ENCODE data around the gene POGLUT2. TPM values are rescaled to one million over a fixed set of nuclear protein-coding genes. Genes with fewer than 3 reads are reported as not detected.

POGLUT2 gene
- total RNA-seq = 1 to 10 TPM; 7.2 to 8.1 TPM

DNA sequence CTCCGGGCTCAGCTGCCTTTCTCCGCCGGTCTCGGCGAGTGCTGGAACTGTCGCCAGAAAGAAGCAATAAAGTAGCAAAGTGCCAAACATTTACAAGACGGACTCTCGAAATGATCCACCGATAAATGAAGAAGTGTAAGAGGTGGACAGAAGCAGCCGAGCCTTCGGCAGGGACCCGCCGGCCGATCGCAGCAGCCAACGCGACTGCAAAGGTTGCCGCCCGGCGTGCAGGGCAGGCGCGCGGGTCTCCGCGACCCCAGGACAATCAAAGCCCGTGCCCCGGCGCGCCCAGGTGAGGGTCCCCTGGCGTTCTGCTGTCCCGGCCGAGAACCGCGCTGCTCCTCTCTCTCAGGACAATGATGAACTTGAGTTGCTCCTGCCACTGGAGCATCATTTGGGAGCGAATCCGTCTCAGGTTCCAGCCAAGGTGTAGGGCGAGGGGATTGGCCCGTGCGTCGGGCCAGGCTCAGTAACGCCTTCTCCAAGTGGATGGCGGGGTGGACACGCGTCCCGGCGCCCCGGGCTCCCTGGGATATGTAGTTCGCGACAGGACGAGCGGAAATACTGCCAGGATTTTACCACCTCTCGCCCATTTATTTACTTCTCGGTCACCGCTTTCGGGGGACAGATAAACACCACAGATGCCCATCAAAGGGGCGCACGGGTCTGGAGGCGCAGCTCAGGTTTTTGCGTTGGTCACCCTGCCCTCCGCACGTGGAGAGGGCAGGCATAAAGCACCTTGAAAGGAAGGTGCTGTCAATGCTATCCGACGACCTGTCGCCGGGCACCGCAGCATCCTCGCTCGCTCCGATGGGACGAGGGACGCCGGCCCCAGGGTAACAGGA, at the start of gene POGLUT2, which contains the start of gene BIVM:
Gene POGLUT2 (minus strand): TSS at position 396 of the 845 bp plus-strand sequence. CDS start 306 bp downstream, at position 90.
Gene BIVM (plus strand): TSS at position 539 of the 845 bp plus-strand sequence. CDS start 8,149 bp downstream, outside the sequence.
- peaks cover 6% of the 10 kb centered on the region for H3K27me3 Mint-ChIP-seq

DNA sequence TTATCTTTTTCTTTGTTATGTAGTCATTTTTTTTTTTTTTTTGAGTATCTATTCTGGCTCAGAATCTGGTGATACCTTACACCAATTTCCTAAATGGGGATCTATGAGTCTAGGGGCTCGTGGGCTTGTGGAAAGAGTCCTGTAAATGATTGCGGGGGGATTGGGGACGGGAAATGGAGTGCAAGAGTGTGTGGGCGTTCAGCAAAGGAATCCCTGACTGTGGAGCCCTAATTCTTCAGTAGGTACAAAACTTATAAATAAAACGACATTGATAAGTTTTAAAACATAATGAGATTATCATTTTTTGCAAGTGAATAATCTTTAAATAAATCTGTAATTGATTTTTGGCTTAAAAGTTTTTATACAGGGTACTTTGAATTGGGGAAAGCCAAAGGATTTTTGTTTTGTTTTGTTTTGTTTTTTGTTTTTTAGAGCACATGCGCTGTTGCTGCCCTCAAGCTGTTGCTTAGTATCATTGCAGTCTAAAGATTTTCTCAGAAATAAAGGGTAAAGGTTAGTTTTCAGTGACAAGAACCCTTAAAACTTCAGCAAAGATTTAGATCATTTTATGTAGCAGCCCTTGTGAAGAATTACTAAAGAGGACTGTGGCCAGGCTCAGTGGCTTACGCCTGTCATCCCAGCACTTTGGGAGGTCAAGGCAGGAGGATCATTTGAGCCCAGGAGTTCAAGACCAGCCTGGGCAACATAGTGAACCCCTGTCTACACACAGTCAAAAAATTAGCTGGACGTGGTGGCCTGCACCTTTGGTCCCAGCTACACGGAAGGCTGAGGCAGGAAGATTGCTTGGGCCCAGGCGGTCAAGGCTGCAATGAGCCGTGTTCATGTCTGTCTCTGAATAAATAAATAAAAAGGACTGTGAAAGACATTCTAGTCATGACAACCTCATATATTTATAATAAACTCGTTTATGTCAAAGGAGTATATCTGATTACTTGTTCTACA, 48.8 kb upstream of the POGLUT2 start:
- no peak for DNase-seq
- Mint-ChIP-seq H3K4me1 (peaks cover 33% of the 10 kb centered on the region), H3K9me3 (no peaks in the 10 kb centered on the region), H3K36me3 (peaks cover 14% of the 10 kb centered on the region), H3K27me3 (no peaks in the 10 kb centered on the region), H3K27ac (peak overlapping the region; percentile 94), H3K4me3 (peak overlapping the region; percentile 89)

More for the DNA sequence above, at the start of gene POGLUT2, which contains the start of gene BIVM:
- Mint-ChIP-seq H3K27ac (peak within 1 kb of the TSS; percentile 78), H3K4me1 (peaks cover 28% of the 10 kb centered on the region), H3K9me3 (no peaks in the 10 kb centered on the region), H3K36me3 (peaks cover 13% of the 10 kb centered on the region), H3K4me3 (peak within 1 kb of the TSS; percentile 92)
- peak; percentile 89 for DNase-seq

DNA sequence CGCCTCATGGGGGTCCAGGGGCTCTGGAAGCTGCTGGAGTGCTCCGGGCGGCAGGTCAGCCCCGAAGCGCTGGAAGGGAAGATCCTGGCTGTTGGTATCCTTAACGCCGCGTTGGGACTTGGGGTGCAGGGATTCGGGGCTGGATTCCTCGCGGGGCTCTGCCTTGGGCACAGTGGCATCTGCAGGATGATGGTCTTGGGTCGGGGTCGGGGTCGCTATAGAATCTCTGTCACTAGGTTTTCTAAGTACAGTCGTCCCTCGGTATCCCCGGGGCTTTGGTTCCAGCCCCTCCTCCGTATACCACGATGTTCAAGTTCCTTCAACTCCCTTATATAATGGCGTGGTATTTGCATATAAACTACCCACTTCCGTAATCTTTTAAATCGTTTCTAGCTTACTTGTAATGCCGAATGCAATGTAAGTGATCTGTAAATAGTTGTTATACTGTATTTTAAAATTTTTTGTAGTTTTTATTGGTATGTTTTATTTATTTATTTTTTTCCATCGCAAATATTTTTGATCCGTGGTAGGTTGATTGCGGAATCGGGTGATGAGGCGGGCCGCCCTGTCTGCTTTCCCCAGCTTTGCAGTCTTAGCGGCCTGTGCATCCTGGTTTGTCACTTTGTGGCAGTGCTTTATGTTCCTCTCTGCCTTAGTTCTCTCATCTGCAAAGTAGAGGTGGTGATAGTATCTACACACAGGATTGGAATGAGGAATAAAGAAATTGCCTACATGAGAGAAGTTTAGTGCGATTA, 47.7 kb upstream of the POGLUT2 start:
- H3K27me3 Mint-ChIP-seq = no peaks in the 10 kb centered on the region
- H3K4me1 Mint-ChIP-seq = peaks cover 26% of the 10 kb centered on the region
- DNase-seq = peak; percentile 42
- no peaks in the 10 kb centered on the region for H3K9me3 Mint-ChIP-seq
- peak overlapping the region; percentile 94 for H3K27ac Mint-ChIP-seq
- H3K36me3 Mint-ChIP-seq = peaks cover 13% of the 10 kb centered on the region
- peak overlapping the region; percentile 89 for H3K4me3 Mint-ChIP-seq

DNA sequence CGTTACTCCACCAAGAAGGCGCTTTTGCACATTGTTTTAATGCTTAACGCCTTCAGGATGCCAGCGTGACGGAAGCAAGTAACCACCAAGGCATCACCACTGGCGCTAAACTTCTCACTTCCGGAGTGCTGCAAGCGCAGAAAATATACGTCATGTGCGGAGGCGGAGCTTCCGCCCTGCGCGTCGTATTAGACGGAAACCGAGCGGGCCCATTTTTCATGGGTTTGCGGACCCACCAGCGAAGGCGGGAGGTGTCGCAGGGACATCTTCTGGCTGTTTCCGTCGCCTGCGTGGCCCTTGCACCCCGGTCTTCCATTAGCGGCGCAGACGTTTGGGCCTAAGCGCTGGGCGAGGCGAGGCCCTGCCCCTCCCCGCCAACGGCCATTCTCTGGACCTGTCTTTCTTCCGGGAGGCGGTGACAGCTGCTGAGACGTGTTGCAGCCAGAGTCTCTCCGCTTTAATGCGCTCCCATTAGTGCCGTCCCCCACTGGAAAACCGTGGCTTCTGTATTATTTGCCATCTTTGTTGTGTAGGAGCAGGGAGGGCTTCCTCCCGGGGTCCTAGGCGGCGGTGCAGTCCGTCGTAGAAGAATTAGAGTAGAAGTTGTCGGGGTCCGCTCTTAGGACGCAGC, 47.0 kb upstream of the POGLUT2 start, which contains the start of gene ERCC5:
Gene ERCC5 (plus strand): TSS at position 403 of the 631 bp plus-strand sequence. CDS start 235 bp downstream, outside the sequence.
- Mint-ChIP-seq H3K27ac (peak within 1 kb of the TSS; percentile 94), H3K4me3 (peak within 1 kb of the TSS; percentile 89)

DNA sequence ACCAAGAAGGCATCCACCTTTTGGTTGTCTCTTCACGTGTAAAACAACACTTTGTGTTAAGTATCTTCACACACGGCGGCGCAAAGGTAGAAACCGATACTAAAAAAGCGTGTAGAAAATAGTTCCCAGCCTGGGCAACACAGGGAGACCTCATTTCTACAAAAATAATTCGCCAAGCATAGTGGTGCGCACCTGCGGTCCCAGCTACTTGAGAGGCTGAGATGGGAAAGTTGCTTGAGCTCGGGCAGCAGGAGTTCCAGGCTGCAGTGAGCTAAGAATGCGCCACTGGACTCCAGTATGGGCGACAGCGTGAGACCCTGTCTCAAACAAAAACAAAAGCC, 46.5 kb upstream of the POGLUT2 start:
- peak overlapping the region; percentile 94 for H3K27ac Mint-ChIP-seq
- peaks cover 10% of the 10 kb centered on the region for H3K36me3 Mint-ChIP-seq
- DNase-seq = no peak
- H3K27me3 Mint-ChIP-seq = no peaks in the 10 kb centered on the region
- peak overlapping the region; percentile 89 for H3K4me3 Mint-ChIP-seq
- H3K4me1 Mint-ChIP-seq = peaks cover 22% of the 10 kb centered on the region
- no peaks in the 10 kb centered on the region for H3K9me3 Mint-ChIP-seq

More for the DNA sequence above, 47.0 kb upstream of the POGLUT2 start, which contains the start of gene ERCC5:
- H3K4me1 Mint-ChIP-seq = peaks cover 26% of the 10 kb centered on the region
- no peaks in the 10 kb centered on the region for H3K9me3 Mint-ChIP-seq
- H3K36me3 Mint-ChIP-seq = peaks cover 13% of the 10 kb centered on the region
- H3K27me3 Mint-ChIP-seq = no peaks in the 10 kb centered on the region
- peak; percentile 92 for DNase-seq

DNA sequence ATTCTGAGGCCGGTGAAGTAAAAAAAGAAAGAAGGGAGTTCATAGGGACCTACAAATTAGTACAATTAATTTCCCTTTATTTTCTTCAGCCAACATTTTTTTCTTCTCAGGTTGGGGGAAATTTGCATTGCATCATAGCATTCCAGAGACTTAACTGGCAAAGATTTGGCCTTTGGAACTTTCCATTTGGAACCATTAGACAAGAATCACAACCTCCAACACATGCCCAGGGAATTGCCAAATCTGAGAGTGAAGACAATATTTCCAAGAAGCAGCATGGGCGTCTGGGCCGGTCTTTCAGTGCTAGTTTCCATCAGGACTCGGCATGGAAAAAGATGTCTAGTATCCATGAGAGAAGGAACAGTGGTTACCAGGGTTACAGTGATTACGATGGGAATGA, 40.7 kb upstream of the POGLUT2 start:
- peaks cover 19% of the 10 kb centered on the region for H3K36me3 Mint-ChIP-seq
- H3K4me3 Mint-ChIP-seq = no peak overlapping the region
- H3K27ac Mint-ChIP-seq = no peak overlapping the region
- H3K27me3 Mint-ChIP-seq = no peaks in the 10 kb centered on the region
- H3K4me1 Mint-ChIP-seq = peaks cover 2% of the 10 kb centered on the region
- no peak for DNase-seq
- no peaks in the 10 kb centered on the region for H3K9me3 Mint-ChIP-seq

DNA sequence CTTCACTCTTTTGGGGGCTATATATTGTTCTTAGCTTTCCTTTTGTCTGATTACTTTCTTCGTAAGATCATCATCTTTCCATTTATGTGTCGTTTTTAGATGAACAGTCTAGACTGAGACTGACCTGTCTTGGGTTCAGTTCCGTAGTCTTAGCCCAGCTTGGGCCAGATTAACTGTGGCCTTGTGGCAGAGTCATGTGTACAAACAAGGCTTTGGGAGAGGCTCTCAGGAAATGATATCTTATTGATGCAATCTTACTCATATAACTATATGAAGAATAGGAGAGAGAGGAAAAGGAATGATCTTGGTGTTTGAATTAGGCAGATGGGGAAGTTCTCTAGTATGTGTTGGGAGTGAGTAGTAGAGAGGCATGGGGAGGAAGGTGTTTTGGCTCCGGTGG, 40.2 kb upstream of the POGLUT2 start:
- no peak overlapping the region for H3K27ac Mint-ChIP-seq
- no peak overlapping the region for H3K4me3 Mint-ChIP-seq
- peaks cover 21% of the 10 kb centered on the region for H3K36me3 Mint-ChIP-seq
- DNase-seq = no peak
- no peaks in the 10 kb centered on the region for H3K27me3 Mint-ChIP-seq
- no peaks in the 10 kb centered on the region for H3K9me3 Mint-ChIP-seq
- H3K4me1 Mint-ChIP-seq = no peaks in the 10 kb centered on the region

DNA sequence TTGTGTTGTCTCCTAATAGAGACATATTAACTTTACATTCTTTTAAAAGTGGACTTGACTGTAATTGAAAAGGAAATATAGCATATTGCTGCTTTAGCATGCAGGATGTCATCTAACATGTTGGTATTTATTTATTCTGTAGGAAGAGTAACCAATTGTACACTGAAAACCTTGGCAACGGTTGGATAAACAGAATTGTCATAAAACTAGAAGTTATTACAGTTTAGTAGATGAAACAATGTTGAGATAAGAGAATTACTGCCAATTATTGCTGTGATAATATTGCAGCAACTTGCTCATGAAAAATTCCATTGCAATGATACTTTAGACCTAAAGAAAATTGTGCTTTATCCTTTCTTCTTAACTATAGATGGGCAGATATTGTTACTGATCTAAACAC, 39.5 kb upstream of the POGLUT2 start:
- Mint-ChIP-seq H3K36me3 (peaks cover 20% of the 10 kb centered on the region), H3K27ac (no peak overlapping the region), H3K4me3 (no peak overlapping the region), H3K27me3 (no peaks in the 10 kb centered on the region), H3K9me3 (no peaks in the 10 kb centered on the region), H3K4me1 (no peaks in the 10 kb centered on the region)
- DNase-seq = no peak

DNA sequence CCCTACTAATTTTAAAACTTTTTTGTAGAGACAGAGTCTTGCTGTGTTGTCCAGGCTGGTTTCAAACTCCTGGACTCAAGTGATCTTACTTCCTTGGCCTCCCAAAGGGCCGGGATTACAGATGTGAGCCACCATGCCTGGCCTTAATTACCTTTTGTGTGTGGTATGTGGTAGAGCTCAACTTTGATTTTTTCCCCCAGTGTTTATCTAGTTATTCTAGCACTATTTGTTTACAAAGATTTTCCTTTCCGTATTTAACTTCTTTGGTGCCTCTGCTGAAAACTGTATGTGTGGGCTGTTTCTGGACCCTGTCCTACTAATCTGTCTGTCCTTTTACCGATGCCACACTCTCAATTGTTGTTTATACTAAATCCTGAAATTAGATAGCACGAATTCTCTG, 37.7 kb upstream of the POGLUT2 start:
- Mint-ChIP-seq H3K4me1 (no peaks in the 10 kb centered on the region), H3K36me3 (peaks cover 20% of the 10 kb centered on the region), H3K27ac (no peak overlapping the region), H3K4me3 (no peak overlapping the region), H3K27me3 (no peaks in the 10 kb centered on the region), H3K9me3 (no peaks in the 10 kb centered on the region)
- no peak for DNase-seq

DNA sequence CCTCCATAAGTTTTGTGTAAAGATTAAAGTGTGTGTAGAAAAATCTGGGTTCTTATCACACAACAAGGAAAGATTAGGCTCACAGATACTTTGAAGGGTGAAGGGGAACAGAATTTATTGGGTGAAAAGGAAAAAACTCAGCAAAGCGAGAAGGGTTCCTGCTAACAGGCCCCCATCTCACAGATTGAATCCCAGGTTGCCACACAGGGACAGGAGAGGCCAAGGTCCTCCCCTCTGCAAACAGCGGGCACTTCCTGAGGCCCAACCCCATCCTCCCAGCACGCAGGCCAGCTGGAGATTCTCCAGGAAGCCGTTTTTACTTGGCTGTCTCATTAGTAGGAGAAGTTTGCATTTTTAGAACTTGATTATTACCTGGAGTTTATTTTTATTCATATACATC, 31.9 kb upstream of the POGLUT2 start:
- H3K9me3 Mint-ChIP-seq = no peaks in the 10 kb centered on the region
- DNase-seq = no peak
- H3K27me3 Mint-ChIP-seq = no peaks in the 10 kb centered on the region
- H3K4me1 Mint-ChIP-seq = no peaks in the 10 kb centered on the region
- H3K4me3 Mint-ChIP-seq = no peak overlapping the region
- H3K27ac Mint-ChIP-seq = no peak overlapping the region
- H3K36me3 Mint-ChIP-seq = peaks cover 11% of the 10 kb centered on the region

DNA sequence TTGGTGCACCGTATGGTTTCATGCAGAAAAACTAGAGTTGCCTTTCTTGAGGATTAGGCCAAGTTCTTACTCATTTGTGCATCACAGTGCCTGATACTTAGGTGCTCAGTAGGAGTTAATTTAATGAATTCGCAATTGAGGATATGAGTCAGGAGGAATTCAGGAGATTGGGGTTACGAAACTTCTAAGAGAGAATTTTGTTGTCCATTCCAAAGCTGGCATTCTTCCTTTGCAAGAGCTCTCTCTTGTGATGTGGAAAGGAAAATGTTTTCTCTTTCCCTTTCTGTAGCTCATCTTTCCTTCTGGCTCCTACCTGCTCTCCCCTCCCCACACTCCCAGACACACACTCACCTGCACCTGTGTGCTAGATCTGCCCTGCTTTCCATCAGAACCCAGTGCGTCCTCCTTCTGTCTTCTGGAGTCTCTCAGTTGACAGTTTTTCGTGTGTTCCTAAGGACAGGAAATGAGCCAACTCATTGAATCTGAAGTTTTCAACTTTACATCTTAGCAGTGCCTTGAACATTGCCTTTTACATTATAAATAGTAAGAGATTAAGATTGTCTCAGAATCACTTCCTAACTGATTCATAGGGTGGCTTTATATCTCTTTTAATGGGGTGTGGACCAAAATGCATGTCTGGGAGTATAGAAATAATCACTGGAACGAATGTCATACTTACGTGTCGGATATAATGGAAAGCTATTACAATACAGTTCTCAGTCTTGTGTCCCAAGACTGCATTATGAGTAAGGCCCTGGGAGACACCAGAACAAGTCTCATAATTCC, 27.3 kb upstream of the POGLUT2 start:
- DNase-seq = no peak
- no peaks in the 10 kb centered on the region for H3K4me1 Mint-ChIP-seq
- no peak overlapping the region for H3K4me3 Mint-ChIP-seq
- peaks cover 20% of the 10 kb centered on the region for H3K36me3 Mint-ChIP-seq
- no peaks in the 10 kb centered on the region for H3K9me3 Mint-ChIP-seq
- no peaks in the 10 kb centered on the region for H3K27me3 Mint-ChIP-seq
- H3K27ac Mint-ChIP-seq = no peak overlapping the region

DNA sequence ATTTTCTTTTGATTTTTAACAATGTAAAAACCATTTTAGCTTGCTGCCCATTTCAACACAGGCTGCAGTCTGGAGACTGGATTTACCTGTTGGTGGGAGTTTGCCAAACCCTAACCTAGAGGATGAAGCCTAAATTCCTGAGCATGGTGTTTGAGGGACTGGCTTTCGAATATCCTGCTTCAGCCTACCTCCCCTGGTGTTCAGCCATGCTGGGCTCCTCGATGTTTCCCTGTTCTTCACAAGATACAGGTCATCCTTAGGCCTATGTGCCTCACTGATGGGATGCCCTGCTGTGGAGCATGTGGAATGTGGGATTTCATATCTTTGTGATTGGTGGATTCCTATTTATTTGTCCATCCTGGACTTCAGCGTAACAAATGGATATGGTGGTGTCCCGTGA, 26.6 kb upstream of the POGLUT2 start:
- H3K36me3 Mint-ChIP-seq = peaks cover 22% of the 10 kb centered on the region
- no peak overlapping the region for H3K4me3 Mint-ChIP-seq
- no peak for DNase-seq
- H3K9me3 Mint-ChIP-seq = no peaks in the 10 kb centered on the region
- no peaks in the 10 kb centered on the region for H3K27me3 Mint-ChIP-seq
- no peak overlapping the region for H3K27ac Mint-ChIP-seq
- H3K4me1 Mint-ChIP-seq = no peaks in the 10 kb centered on the region

DNA sequence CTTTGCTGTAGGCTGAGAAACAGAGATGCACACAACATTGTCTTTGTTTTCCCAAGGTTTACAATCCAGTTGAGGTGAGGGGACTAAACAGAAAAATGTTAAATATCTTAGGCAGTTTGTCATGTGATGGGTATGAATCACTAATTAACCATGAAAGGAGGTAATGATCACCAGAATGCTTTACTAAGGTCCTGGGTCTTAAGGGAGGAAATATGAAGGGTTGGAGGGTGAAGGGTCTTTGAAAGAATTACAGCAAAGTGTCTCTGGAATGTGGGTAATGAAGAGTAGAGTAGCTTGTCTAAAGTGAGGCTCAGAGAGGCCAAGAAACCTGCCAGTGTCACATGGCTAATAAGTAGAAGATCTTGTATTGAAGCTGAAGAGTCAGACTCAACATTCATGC, 19.1 kb upstream of the POGLUT2 start:
- H3K4me3 Mint-ChIP-seq = no peak overlapping the region
- peaks cover 14% of the 10 kb centered on the region for H3K4me1 Mint-ChIP-seq
- H3K9me3 Mint-ChIP-seq = no peaks in the 10 kb centered on the region
- no peaks in the 10 kb centered on the region for H3K27me3 Mint-ChIP-seq
- H3K36me3 Mint-ChIP-seq = peaks cover 24% of the 10 kb centered on the region
- no peak for DNase-seq
- no peak overlapping the region for H3K27ac Mint-ChIP-seq

Data from activated naive CD8-positive, alpha-beta T cell treated with anti-CD3 and anti-CD28 coated beads for 36 hours (primary cell).